Measurements from ENCODE around the gene USP48. TPM values are rescaled to one million over a fixed set of nuclear protein-coding genes. Genes with fewer than 3 reads are reported as not detected.

The USP48 gene
- total RNA-seq, 1 donor from 2014 or later = 55.3 TPM

- Histone ChIP-seq H3K4me1 (ENCODE audit: control insufficient read depth in 3 of 3, insufficient read depth in 3 of 3, low read length in 3 of 3) (peaks cover 0 to 2% (median 0%) of the 10 kb centered on the region in 3 donors), H3K27ac (ENCODE audit: low read depth, low read length) (no peak overlapping the region), H3K9me3 (ENCODE audit: control insufficient read depth in 3 of 3, low read length in 3 of 3) (no peaks in the 10 kb centered on the region), H3K36me3 (ENCODE audit: control insufficient read depth in 3 of 3, insufficient read depth in 3 of 3, low read length in 3 of 3) (peaks cover 34 to 58% (median 53%) of the 10 kb centered on the region in 3 donors), H3K4me3 (ENCODE audit: low read length in 3 of 3) (no peak overlapping the region), H3K27me3 (ENCODE audit: control insufficient read depth in 3 of 3, insufficient read depth in 3 of 3, low read length in 3 of 3) (no peaks in the 10 kb centered on the region), H3K9ac (ENCODE audit: low read depth in 1 of 3, low read length in 3 of 3) (no peak overlapping the region)
Observed at GRCh38 chr1:21824926-21825325, 42.0 kb upstream of the USP48 start.

GRCh38 chr1:21823980-21824702 lies 41.2 kb upstream of the USP48 start:
- Histone ChIP-seq H3K36me3 (ENCODE audit: control insufficient read depth in 3 of 3, insufficient read depth in 3 of 3, low read length in 3 of 3) (peaks cover 33 to 52% (median 45%) of the 10 kb centered on the region in 3 donors), H3K4me1 (ENCODE audit: control insufficient read depth in 3 of 3, insufficient read depth in 3 of 3, low read length in 3 of 3) (peaks cover 0 to 2% (median 0%) of the 10 kb centered on the region in 3 donors), H3K4me3 (ENCODE audit: low read length in 3 of 3) (no peak overlapping the region), H3K9ac (ENCODE audit: low read depth in 1 of 3, low read length in 3 of 3) (no peak overlapping the region), H3K9me3 (ENCODE audit: control insufficient read depth in 3 of 3, low read length in 3 of 3) (no peaks in the 10 kb centered on the region), H3K27ac (ENCODE audit: low read depth, low read length) (no peak overlapping the region), H3K27me3 (ENCODE audit: control insufficient read depth in 3 of 3, insufficient read depth in 3 of 3, low read length in 3 of 3) (no peaks in the 10 kb centered on the region)

GRCh38 chr1:21823206-21823979 lies 40.4 kb upstream of the USP48 start:
- Histone ChIP-seq H3K27ac (ENCODE audit: low read depth, low read length) (no peak overlapping the region), H3K27me3 (ENCODE audit: control insufficient read depth in 3 of 3, insufficient read depth in 3 of 3, low read length in 3 of 3) (no peaks in the 10 kb centered on the region)

GRCh38 chr1:21822349-21822748 lies 39.4 kb upstream of the USP48 start:
- H3K9ac ChIP-seq (ENCODE audit: low read depth in 1 of 3, low read length in 3 of 3) = no peak overlapping the region
- peaks cover 0 to 4% (median 0%) of the 10 kb centered on the region in 3 donors for H3K4me1 ChIP-seq (ENCODE audit: control insufficient read depth in 3 of 3, insufficient read depth in 3 of 3, low read length in 3 of 3)
- peaks cover 17 to 35% (median 30%) of the 10 kb centered on the region in 3 donors for H3K36me3 ChIP-seq (ENCODE audit: control insufficient read depth in 3 of 3, insufficient read depth in 3 of 3, low read length in 3 of 3)
- no peak overlapping the region for H3K4me3 ChIP-seq (ENCODE audit: low read length in 3 of 3)
- no peaks in the 10 kb centered on the region for H3K27me3 ChIP-seq (ENCODE audit: control insufficient read depth in 3 of 3, insufficient read depth in 3 of 3, low read length in 3 of 3)
- H3K9me3 ChIP-seq (ENCODE audit: control insufficient read depth in 3 of 3, low read length in 3 of 3) = no peaks in the 10 kb centered on the region
- H3K27ac ChIP-seq (ENCODE audit: low read depth, low read length) = no peak overlapping the region

More at GRCh38 chr1:21823206-21823979, 40.4 kb upstream of the USP48 start:
- no peak overlapping the region for H3K4me3 ChIP-seq (ENCODE audit: low read length in 3 of 3)
- no peaks in the 10 kb centered on the region for H3K9me3 ChIP-seq (ENCODE audit: control insufficient read depth in 3 of 3, low read length in 3 of 3)
- H3K9ac ChIP-seq (ENCODE audit: low read depth in 1 of 3, low read length in 3 of 3) = no peak overlapping the region
- H3K4me1 ChIP-seq (ENCODE audit: control insufficient read depth in 3 of 3, insufficient read depth in 3 of 3, low read length in 3 of 3) = peaks cover 0 to 3% (median 0%) of the 10 kb centered on the region in 3 donors
- peaks cover 26 to 44% (median 38%) of the 10 kb centered on the region in 3 donors for H3K36me3 ChIP-seq (ENCODE audit: control insufficient read depth in 3 of 3, insufficient read depth in 3 of 3, low read length in 3 of 3)

GRCh38 chr1:21821385-21822019 lies 38.6 kb upstream of the USP48 start:
- H3K9me3 ChIP-seq (ENCODE audit: control insufficient read depth in 3 of 3, low read length in 3 of 3) = no peaks in the 10 kb centered on the region
- no peak overlapping the region for H3K27ac ChIP-seq (ENCODE audit: low read depth, low read length)

GRCh38 chr1:21820597-21821232 lies 37.8 kb upstream of the USP48 start:
- Histone ChIP-seq H3K9ac (ENCODE audit: low read depth in 1 of 3, low read length in 3 of 3) (no peak overlapping the region), H3K27me3 (ENCODE audit: control insufficient read depth in 3 of 3, insufficient read depth in 3 of 3, low read length in 3 of 3) (no peaks in the 10 kb centered on the region), H3K4me1 (ENCODE audit: control insufficient read depth in 3 of 3, insufficient read depth in 3 of 3, low read length in 3 of 3) (peaks cover 0 to 4% (median 0%) of the 10 kb centered on the region in 3 donors), H3K4me3 (ENCODE audit: low read length in 3 of 3) (no peak overlapping the region), H3K27ac (ENCODE audit: low read depth, low read length) (no peak overlapping the region), H3K9me3 (ENCODE audit: control insufficient read depth in 3 of 3, low read length in 3 of 3) (no peaks in the 10 kb centered on the region), H3K36me3 (ENCODE audit: control insufficient read depth in 3 of 3, insufficient read depth in 3 of 3, low read length in 3 of 3) (peaks cover 15 to 28% (median 23%) of the 10 kb centered on the region in 3 donors)

More at GRCh38 chr1:21821385-21822019, 38.6 kb upstream of the USP48 start:
- Histone ChIP-seq H3K27me3 (ENCODE audit: control insufficient read depth in 3 of 3, insufficient read depth in 3 of 3, low read length in 3 of 3) (no peaks in the 10 kb centered on the region), H3K4me3 (ENCODE audit: low read length in 3 of 3) (no peak overlapping the region), H3K36me3 (ENCODE audit: control insufficient read depth in 3 of 3, insufficient read depth in 3 of 3, low read length in 3 of 3) (peaks cover 15 to 30% (median 26%) of the 10 kb centered on the region in 3 donors), H3K4me1 (ENCODE audit: control insufficient read depth in 3 of 3, insufficient read depth in 3 of 3, low read length in 3 of 3) (peaks cover 0 to 4% (median 0%) of the 10 kb centered on the region in 3 donors), H3K9ac (ENCODE audit: low read depth in 1 of 3, low read length in 3 of 3) (no peak overlapping the region)

GRCh38 chr1:21818656-21819055 lies 35.7 kb upstream of the USP48 start:
- Histone ChIP-seq H3K4me3 (ENCODE audit: low read length in 3 of 3) (no peak overlapping the region), H3K27me3 (ENCODE audit: control insufficient read depth in 3 of 3, insufficient read depth in 3 of 3, low read length in 3 of 3) (peaks cover 0 to 14% (median 7%) of the 10 kb centered on the region in 3 donors), H3K9ac (ENCODE audit: low read depth in 1 of 3, low read length in 3 of 3) (no peak overlapping the region), H3K4me1 (ENCODE audit: control insufficient read depth in 3 of 3, insufficient read depth in 3 of 3, low read length in 3 of 3) (peaks cover 0 to 2% (median 0%) of the 10 kb centered on the region in 3 donors), H3K27ac (ENCODE audit: low read depth, low read length) (no peak overlapping the region), H3K9me3 (ENCODE audit: control insufficient read depth in 3 of 3, low read length in 3 of 3) (no peaks in the 10 kb centered on the region), H3K36me3 (ENCODE audit: control insufficient read depth in 3 of 3, insufficient read depth in 3 of 3, low read length in 3 of 3) (peaks cover 5 to 14% (median 7%) of the 10 kb centered on the region in 3 donors)

GRCh38 chr1:21816602-21817302 lies 33.8 kb upstream of the USP48 start:
- Histone ChIP-seq H3K36me3 (ENCODE audit: control insufficient read depth in 3 of 3, insufficient read depth in 3 of 3, low read length in 3 of 3) (peaks cover 0 to 6% (median 5%) of the 10 kb centered on the region in 3 donors), H3K4me3 (ENCODE audit: low read length in 3 of 3) (no peak overlapping the region), H3K27me3 (ENCODE audit: control insufficient read depth in 3 of 3, insufficient read depth in 3 of 3, low read length in 3 of 3) (peaks cover 0 to 18% (median 16%) of the 10 kb centered on the region in 3 donors), H3K9ac (ENCODE audit: low read depth in 1 of 3, low read length in 3 of 3) (no peak overlapping the region), H3K4me1 (ENCODE audit: control insufficient read depth in 3 of 3, insufficient read depth in 3 of 3, low read length in 3 of 3) (peaks cover 0 to 5% (median 3%) of the 10 kb centered on the region in 3 donors), H3K27ac (ENCODE audit: low read depth, low read length) (no peak overlapping the region), H3K9me3 (ENCODE audit: control insufficient read depth in 3 of 3, low read length in 3 of 3) (no peaks in the 10 kb centered on the region)

GRCh38 chr1:21815724-21816321 lies 32.9 kb upstream of the USP48 start:
- Histone ChIP-seq H3K4me3 (ENCODE audit: low read length in 3 of 3) (no peak overlapping the region), H3K27ac (ENCODE audit: low read depth, low read length) (no peak overlapping the region), H3K27me3 (ENCODE audit: control insufficient read depth in 3 of 3, insufficient read depth in 3 of 3, low read length in 3 of 3) (peaks cover 0 to 18% (median 16%) of the 10 kb centered on the region in 3 donors), H3K4me1 (ENCODE audit: control insufficient read depth in 3 of 3, insufficient read depth in 3 of 3, low read length in 3 of 3) (peaks cover 0 to 5% (median 3%) of the 10 kb centered on the region in 3 donors), H3K9me3 (ENCODE audit: control insufficient read depth in 3 of 3, low read length in 3 of 3) (no peaks in the 10 kb centered on the region), H3K36me3 (ENCODE audit: control insufficient read depth in 3 of 3, insufficient read depth in 3 of 3, low read length in 3 of 3) (no peaks in the 10 kb centered on the region), H3K9ac (ENCODE audit: low read depth in 1 of 3, low read length in 3 of 3) (no peak overlapping the region)

Data from skeletal muscle tissue (tissue), 4 donors.